Measurements from ENCODE around the gene VPS26A. TPM values are rescaled to one million over a fixed set of nuclear protein-coding genes. Genes with fewer than 3 reads are reported as not detected.

Gene VPS26A
- total RNA-seq, 2 experiments from 2014 or later: 32.8 to 33.0 TPM

DNA sequence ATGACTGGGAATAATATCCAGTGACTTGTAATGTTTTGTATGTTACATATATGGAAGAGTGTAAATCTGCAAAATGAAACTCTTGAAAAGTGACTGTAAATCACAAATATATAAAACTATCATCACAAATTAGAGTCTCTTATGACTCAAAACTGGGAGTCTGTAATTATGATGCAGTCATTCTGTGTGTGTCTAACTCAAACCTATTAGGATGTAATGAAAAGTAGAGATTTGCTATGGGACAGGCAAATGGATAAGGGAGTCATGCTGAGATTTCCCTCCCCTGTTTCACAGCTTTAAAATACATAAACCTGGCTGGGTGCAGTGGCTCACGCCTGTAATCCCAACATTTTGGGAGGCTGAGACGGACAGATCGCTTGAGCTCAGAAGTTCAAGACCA is 87.5 kb downstream of the VPS26A start:
- Histone ChIP-seq H3K9me3 (ENCODE audit: control insufficient read depth in 1 of 2, insufficient read depth in 1 of 2, low read length in 2 of 2) (no peaks in the 10 kb centered on the region), H3K27ac (ENCODE audit: low read depth in 1 of 2, low read length in 2 of 2) (no peak overlapping the region), H3K27me3 (ENCODE audit: control insufficient read depth in 1 of 2, insufficient read depth in 2 of 2, low read length in 2 of 2) (no peaks in the 10 kb centered on the region), H3K4me1 (ENCODE audit: insufficient read depth, low read length) (peaks cover 17% of the 10 kb centered on the region), H3K4me3 (ENCODE audit: low read length) (no peak overlapping the region), H3K36me3 (ENCODE audit: insufficient read depth, low read length) (peaks cover 27% of the 10 kb centered on the region)
- ATAC-seq (ENCODE audit: poor library complexity) (no peak), DNase-seq (no peak)
- ChIA-PET CTCF (no interaction called here), POLR2A (interaction anchor here (1.6 kb wide), 1 partner anchor 18 kb away, joined by 4 read pairs; no protein-coding TSS in a partner anchor)
- H3K27ac Mint-ChIP-seq: no peak overlapping the region
- H3K4me3 Mint-ChIP-seq: no peak overlapping the region
- no peaks in the 10 kb centered on the region for H3K9me3 Mint-ChIP-seq
- intact Hi-C loops (cut with DNase I, micrococcal nuclease): no loop called here
- peaks cover 30% of the 10 kb centered on the region for H3K4me1 Mint-ChIP-seq (ENCODE audit: low read depth)
- TF ChIP-seq, protein P1, sequence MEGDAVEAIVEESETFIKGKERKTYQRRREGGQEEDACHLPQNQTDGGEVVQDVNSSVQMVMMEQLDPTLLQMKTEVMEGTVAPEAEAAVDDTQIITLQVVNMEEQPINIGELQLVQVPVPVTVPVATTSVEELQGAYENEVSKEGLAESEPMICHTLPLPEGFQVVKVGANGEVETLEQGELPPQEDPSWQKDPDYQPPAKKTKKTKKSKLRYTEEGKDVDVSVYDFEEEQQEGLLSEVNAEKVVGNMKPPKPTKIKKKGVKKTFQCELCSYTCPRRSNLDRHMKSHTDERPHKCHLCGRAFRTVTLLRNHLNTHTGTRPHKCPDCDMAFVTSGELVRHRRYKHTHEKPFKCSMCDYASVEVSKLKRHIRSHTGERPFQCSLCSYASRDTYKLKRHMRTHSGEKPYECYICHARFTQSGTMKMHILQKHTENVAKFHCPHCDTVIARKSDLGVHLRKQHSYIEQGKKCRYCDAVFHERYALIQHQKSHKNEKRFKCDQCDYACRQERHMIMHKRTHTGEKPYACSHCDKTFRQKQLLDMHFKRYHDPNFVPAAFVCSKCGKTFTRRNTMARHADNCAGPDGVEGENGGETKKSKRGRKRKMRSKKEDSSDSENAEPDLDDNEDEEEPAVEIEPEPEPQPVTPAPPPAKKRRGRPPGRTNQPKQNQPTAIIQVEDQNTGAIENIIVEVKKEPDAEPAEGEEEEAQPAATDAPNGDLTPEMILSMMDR (IDR thresholded peaks at IDR 0.05): no peak
- H3K27me3 Mint-ChIP-seq: no peaks in the 10 kb centered on the region
- H3K36me3 Mint-ChIP-seq (ENCODE audit: low read depth): peaks cover 31% of the 10 kb centered on the region

DNA sequence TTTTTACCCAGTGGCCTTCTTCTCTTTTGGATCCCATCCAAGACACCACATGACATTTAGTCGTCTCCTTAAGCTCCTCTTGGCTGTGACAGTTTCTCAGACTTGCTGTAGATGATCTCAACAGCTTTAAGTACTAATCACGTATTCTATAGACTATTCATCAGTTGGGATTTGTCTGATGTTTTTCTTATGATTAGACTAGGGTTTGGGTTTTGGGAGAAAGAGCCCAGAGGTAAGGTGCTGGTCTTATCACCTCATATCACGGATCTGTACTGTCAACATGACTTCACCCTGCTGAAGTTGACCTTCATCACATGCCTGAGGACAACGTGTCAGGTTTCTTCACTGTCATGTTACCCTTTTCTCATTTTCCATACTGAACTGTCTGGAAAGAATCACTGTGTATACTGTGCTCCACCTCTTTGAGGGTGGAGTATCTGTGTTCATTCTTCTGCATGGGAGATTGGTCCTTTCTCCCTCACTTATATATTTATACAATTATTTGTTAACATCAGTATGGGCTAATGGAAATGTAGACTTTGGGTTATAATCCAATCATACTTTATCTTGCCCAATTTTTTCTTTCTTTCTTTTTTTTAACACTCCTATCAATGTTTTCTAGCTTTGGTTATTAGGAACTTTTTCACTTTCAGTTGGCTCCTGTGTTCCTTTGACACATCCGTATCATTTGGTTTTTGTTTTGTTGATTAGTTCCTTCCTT is 89.8 kb downstream of the VPS26A start:
- no peaks in the 10 kb centered on the region for H3K9me3 Mint-ChIP-seq
- ATAC-seq (ENCODE audit: poor library complexity) (no peak), DNase-seq (no peak)
- Histone ChIP-seq H3K27ac (ENCODE audit: low read depth in 1 of 2, low read length in 2 of 2) (no peak overlapping the region), H3K4me3 (ENCODE audit: low read length) (no peak overlapping the region), H3K9me3 (ENCODE audit: control insufficient read depth in 1 of 2, insufficient read depth in 1 of 2, low read length in 2 of 2) (no peaks in the 10 kb centered on the region), H3K36me3 (ENCODE audit: insufficient read depth, low read length) (peaks cover 7% of the 10 kb centered on the region), H3K4me1 (ENCODE audit: insufficient read depth, low read length) (peaks cover 17% of the 10 kb centered on the region), H3K27me3 (ENCODE audit: control insufficient read depth in 1 of 2, insufficient read depth in 2 of 2, low read length in 2 of 2) (no peaks in the 10 kb centered on the region)
- POLR2A ChIA-PET: interaction anchor here (2.8 kb wide), 1 partner anchor 9 kb away, joined by 9 read pairs; no protein-coding TSS in a partner anchor
- peaks cover 12% of the 10 kb centered on the region for H3K36me3 Mint-ChIP-seq (ENCODE audit: low read depth)
- peaks cover 30% of the 10 kb centered on the region for H3K4me1 Mint-ChIP-seq (ENCODE audit: low read depth)
- TF ChIP-seq, protein P1 (IDR thresholded peaks at IDR 0.05): no peak
- CTCF ChIA-PET: interaction anchor here (1.1 kb wide), 1 partner anchor 24 kb away, joined by 4 read pairs; no protein-coding TSS in a partner anchor
- intact Hi-C loops (cut with DNase I, micrococcal nuclease): no loop called here
- H3K4me3 Mint-ChIP-seq: no peak overlapping the region
- H3K27ac Mint-ChIP-seq: peak overlapping the region; percentile 10
- H3K27me3 Mint-ChIP-seq: no peaks in the 10 kb centered on the region

DNA sequence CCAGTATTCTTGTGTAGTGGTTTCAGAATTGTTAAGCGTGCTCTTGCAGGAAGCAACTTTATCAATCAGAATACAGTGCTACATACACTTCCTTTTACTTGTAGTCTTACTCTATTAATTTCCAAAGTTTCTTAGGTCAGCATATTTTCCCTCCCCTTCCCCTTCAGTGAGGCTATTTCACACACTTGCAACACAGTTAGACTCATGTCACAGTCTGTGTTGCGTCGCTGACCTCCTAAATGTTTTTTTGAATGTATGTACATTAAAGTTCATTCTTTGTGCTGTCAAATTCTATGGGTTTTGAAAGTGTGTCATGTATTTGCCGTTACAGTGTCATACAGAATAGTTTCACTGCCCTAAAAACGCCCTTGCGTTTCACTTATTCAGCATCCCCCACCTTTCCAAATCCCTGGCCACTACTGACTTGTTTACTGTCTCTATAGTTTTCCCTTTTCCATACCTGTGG is 90.7 kb downstream of the VPS26A start:
- H3K4me3 ChIP-seq (ENCODE audit: low read length): no peak overlapping the region
- DNase-seq: no peak
- H3K9me3 Mint-ChIP-seq: no peaks in the 10 kb centered on the region
- no peaks in the 10 kb centered on the region for H3K36me3 ChIP-seq (ENCODE audit: insufficient read depth, low read length)
- H3K36me3 Mint-ChIP-seq (ENCODE audit: low read depth): peaks cover 5% of the 10 kb centered on the region
- no peak overlapping the region for H3K4me3 Mint-ChIP-seq
- ChIA-PET POLR2A (interaction anchor here (1.0 to 2.8 kb wide), 3 partner anchors 10 to 259 kb away, joined by 3 to 9 read pairs (median 4); partner anchors contain the start of gene DDX21), CTCF (interaction anchor here (0.6 to 1.1 kb wide), 2 partner anchors 23 to 184 kb away, joined by 3 to 4 read pairs; no protein-coding TSS in a partner anchor)
- peaks cover 17% of the 10 kb centered on the region for H3K4me1 ChIP-seq (ENCODE audit: insufficient read depth, low read length)
- intact Hi-C loops (cut with DNase I, micrococcal nuclease): no loop called here
- H3K27ac Mint-ChIP-seq: peak overlapping the region; percentile 10
- ATAC-seq (ENCODE audit: poor library complexity): no peak
- no peak overlapping the region for H3K27ac ChIP-seq (ENCODE audit: low read depth in 1 of 2, low read length in 2 of 2)
- peaks cover 30% of the 10 kb centered on the region for H3K4me1 Mint-ChIP-seq (ENCODE audit: low read depth)
- no peaks in the 10 kb centered on the region for H3K27me3 ChIP-seq (ENCODE audit: control insufficient read depth in 1 of 2, insufficient read depth in 2 of 2, low read length in 2 of 2)
- no peaks in the 10 kb centered on the region for H3K27me3 Mint-ChIP-seq
- H3K9me3 ChIP-seq (ENCODE audit: control insufficient read depth in 1 of 2, insufficient read depth in 1 of 2, low read length in 2 of 2): no peaks in the 10 kb centered on the region
- TF ChIP-seq, protein P1 (IDR thresholded peaks at IDR 0.05): no peak
